HG02970 (cell line): ENCODE data around the gene FBXL13.
"Not testable (repeated sequence)": the region's sequence is repeated elsewhere in the genome, so short reads cannot be mapped to it uniquely, and the experiment has no call there.

Source experiments
- ATAC-seq: cut with Tn5 transposase; IDR thresholded peaks from one replicate; pipeline ENCODE4 v1.9.1; 2021; ENCODE audit warnings: mild to moderate bottlenecking, moderate library complexity, moderate number of reproducible peaks; ENCODE audit not compliant: unreplicated experiment, low FRiP score

Gene FBXL13

DNA sequence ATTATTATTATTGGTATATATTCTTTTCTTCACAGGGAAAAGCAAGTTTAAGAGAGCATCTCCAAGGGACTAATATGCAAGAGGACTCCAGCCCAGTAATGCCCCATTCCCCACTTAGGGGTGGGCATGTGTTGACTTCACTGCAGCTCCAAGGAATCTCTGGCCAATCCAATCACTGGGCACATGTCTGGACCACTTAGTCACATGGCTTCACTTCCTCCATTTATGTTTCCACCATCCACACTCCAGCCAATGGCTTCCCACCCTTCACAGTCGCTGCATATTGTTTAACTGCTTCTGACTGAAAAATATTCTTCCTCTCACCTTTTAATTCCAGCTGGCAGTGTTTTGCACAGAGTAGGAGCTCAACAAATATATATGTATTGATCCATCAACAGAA is 43.6 kb downstream of the FBXL13 start:
- no peak for ATAC-seq

DNA sequence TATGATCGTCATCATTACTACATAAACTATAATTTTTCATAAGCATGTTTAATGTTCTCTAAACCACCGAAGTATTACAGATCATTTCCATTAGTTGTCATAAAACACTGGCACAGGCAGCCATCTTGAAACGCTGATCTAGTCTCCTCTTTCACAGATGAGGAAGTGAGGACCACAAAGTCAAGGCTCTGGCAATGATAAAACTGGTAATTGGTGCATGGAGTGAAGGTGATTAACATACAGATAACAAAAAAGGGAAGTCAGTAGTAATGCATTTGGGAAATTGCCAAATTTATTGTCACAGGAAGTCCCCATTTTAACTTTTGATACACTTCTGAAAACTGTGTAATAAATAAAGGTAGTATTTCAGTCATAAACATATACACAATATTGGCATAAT is 49.3 kb downstream of the FBXL13 start:
- no peak for ATAC-seq

GRCh38 chr7:103023578-103023977 is 51.0 kb downstream of the FBXL13 start:
- not testable (repeated sequence) for ATAC-seq

GRCh38 chr7:103021490-103021889 is 53.1 kb downstream of the FBXL13 start:
- ATAC-seq: not testable (repeated sequence)

- not testable (repeated sequence) for ATAC-seq
These were observed 53.7 kb downstream of the FBXL13 start for GRCh38 chr7:103020876-103021275.

DNA sequence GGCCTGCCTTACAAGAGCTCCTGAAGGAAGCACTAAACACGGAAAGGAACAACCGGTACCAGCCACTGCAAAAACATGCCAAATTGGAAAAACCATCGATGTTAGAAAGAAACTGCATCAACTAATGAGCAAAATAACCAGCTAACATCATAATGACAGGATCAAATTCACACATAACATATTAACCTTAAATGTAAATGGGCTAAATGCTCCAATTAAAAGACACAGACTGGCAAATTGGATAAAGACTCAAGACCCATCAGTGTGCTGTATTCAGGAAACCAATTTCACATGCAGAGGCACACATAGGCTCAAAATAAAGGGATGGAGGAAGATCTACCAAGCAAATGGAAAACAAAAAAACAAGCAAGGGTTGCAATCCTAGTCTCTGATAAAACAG is 56.3 kb downstream of the FBXL13 start:
- not testable (repeated sequence) for ATAC-seq

- ATAC-seq: no peak
These were observed 62.9 kb downstream of the FBXL13 start for GRCh38 chr7:103011650-103012049.

DNA sequence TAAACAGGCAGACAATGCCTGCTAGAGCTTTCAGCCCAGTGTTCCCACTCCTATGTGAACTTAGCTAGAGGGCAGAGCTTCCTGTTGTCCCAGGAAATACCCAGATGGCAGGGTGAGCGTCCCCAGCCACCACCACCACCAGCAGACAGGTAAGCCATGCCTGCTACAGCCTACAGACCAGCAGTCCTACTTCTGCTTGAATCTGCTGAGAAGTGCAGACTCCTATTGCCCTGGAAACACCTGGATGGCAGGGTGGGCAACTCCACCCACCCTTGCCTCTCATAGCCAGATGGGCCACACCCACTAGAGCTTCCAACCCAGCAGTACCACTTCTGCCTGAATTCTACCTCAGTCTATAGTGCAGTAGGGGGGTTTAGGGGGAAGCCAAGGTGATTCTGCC is 64.4 kb downstream of the FBXL13 start:
- ATAC-seq: no peak

- no peak for ATAC-seq
These were observed 65.0 kb downstream of the FBXL13 start for GRCh38 chr7:103009466-103010185.

DNA sequence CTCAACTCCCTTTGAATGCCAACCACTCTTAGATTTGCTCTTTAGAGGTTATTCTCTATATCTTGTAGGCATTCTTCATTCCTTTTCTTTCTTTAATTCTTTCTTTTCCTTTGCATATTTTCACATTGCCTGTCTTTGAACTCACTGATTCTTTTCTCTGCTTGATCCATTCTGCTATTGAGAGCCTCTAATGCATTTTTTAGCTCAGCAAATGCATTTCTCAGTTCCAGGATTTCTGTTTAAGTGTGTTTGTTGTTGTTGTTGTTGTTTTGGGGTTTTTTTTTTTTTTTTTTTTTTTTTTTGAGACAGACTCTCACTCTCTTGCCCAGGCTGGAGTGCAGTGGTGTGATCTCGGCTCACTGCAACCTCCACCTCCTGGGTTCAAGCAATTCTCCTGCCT is 71.6 kb downstream of the FBXL13 start:
- ATAC-seq: no peak

GRCh38 chr7:103001210-103001609 is 73.4 kb downstream of the FBXL13 start:
- no peak for ATAC-seq

DNA sequence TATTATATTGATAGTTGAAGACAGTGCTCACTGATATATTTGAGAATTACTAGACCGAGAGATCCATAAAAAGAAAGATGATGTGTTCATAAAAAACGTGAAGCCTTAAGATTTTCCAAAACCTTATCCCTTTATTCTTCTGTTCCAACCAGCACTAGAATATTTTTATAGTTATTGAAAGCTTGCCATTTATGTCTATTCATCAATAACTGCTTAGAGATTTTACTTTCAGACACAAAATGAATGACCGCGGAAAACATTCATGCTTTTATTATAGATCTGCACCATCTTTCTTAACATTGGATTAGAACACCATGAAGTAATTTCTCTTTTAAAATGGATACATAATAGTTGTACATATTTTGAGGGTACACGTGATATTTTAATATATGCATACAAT is 77.6 kb downstream of the FBXL13 start:
- ATAC-seq: no peak

- not testable (repeated sequence) for ATAC-seq
These were observed 79.0 kb downstream of the FBXL13 start for GRCh38 chr7:102995609-102996008.

DNA sequence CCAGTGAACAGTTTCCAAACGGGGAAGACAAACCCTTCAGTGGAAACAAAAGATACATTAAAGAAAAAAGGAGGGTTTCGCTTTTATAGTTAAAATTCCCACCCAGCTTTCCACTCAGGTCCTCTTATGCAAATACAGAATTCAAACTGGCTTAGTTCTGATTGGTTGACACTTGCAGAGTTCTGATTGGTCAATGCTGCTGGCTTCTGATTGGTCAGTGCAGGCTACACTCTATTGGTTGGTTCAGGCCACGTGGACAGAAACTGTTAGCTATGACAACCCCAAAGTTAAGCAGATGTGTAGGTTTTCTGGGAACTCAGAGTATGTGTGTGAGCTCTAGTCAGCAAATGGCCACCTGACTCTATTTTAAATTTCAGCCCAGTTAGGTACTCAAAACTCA is 80.0 kb downstream of the FBXL13 start:
- no peak for ATAC-seq

DNA sequence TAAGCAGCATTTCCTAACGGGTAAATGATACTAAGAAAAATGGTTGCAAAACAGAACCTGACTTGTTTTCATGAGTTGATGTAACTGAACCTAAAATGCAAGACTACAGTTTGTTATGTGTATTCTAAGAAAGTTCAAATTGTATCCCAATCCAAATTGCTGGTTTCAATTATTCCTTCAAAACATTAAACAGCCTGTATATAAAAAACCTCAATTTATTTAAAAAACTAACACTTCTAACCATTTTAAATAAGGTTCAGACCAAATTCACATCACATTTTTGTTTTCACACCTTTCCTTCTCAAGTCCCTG is 80.9 kb downstream of the FBXL13 start:
- no peak for ATAC-seq

GRCh38 chr7:102992938-102993717 is 81.5 kb downstream of the FBXL13 start:
- no peak for ATAC-seq

DNA sequence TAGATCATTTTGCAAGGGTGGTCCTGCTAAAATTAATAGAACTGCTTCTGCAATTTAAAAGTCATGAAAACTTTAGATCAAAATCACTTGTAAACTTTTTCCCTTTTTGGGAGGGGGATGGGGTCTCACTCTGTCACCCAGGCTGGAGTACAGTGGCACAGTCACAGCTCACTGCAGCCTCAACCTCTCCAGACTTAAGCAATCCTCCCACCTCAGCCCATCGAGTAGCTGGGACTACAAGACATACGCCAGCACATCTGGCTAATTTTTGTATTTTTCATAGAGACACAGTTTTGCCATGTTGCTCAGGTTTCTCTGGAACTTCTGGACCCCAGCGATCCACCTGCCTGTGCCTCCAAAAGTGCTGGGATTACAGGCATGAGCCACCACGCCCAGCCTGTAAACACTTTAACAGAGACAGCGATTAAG is 82.1 kb downstream of the FBXL13 start:
- ATAC-seq: no peak

DNA sequence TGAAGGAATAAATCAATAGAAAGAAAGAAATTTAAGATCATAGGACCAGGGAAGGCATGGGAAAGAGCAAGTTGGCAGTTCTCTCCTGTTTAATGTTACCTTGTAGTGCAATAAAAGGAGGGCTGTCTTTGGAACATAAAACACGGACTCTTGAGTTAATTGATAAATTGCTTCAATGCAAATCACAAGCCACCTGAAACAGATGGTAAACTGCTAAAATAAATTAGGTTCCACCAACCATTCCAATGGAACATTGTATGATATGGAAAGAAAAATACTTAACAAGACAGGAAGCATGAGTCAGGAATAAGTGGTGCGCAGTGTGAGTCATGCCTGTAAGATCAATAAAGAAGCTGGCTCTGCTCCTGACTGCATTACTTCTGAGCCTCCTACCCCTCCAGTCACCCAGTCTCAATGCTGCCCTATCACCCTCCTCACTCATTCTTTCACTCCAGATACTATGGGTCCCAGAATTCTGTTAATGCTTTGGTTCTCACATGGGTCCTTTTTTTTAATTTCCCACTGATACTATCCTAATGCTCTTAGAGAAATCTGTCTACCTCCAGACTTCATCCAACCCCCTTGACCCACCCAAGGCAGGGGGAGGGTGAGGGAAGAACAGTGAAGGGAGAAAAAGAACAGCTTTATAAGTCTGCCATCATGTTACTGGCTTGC is 82.9 kb downstream of the FBXL13 start:
- no peak for ATAC-seq

GRCh38 chr7:102991077-102991539 is 83.5 kb downstream of the FBXL13 start:
- ATAC-seq: no peak

DNA sequence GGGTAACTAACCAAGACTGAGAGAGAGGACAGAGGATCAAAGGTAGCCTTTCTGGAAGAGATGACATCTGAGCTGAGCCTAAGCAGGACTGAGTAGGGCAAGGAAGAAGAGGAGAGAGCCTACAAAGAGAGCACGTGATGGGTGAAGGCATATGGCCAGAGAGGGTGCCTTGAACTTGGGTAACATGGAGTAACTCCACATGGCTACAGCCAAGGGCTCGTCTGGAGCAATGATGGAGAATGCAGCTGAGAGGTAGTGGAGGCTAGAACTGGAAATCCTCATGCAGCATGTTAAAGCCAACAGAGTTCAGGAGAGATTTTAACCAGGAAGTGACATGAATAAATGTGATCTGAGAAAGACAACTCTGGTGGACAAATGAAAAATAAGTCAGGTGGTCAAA is 84.0 kb downstream of the FBXL13 start:
- ATAC-seq: no peak
